HEK293 (cell line): ENCODE data around the gene SRBD1.

Source experiments
- CTCF ChIA-PET: fragments of 350-600 bp; formaldehyde crosslinking; extraction: SDS; loops from one replicate; lab custom pipeline; 2021; ENCODE audit warnings: antibody characterized with exemption; lab: Yijun Ruan, JAX
- POLR2A ChIA-PET: fragments of 300-600 bp; formaldehyde crosslinking; extraction: SDS; loops from one replicate; lab custom pipeline; 2020; ENCODE audit warnings: antibody characterized with exemption, inconsistent platforms; lab: Yijun Ruan, JAX
- H3K27ac ChIP-seq: fragments of 200-500 bp; sonication (Bioruptor generic); 2 replicates; pipeline ENCODE4 v1.5.1; 2014; ENCODE audit warnings: low read depth, low read length, control low read depth, inconsistent platforms; ENCODE audit errors: extremely low read depth
- H3K36me3 ChIP-seq, 2 experiments: fragments of 200-500 bp in 1 of 2; sonication (Bioruptor generic) in 1 of 2; 1 replicate in 1 of 2; 2 replicates in 1 of 2; pipeline ENCODE4 v1.5.1; 2014 to 2017; ENCODE audit warnings: inconsistent platforms in 2 of 2, low read length in 2 of 2; ENCODE audit not compliant: control insufficient read depth in 2 of 2, insufficient read depth in 1 of 2
- H3K4me1 ChIP-seq: fragments of 200-500 bp; sonication (Bioruptor generic); 2 replicates; pipeline ENCODE4 v1.5.1; 2014; ENCODE audit warnings: mild to moderate bottlenecking, low read length, inconsistent platforms; ENCODE audit not compliant: control insufficient read depth, insufficient read depth
- H3K4me3 ChIP-seq: 2 replicates; pipeline ENCODE4 v1.5.1; 2011; ENCODE audit warnings: low read depth, mild to moderate bottlenecking, control low read depth, low read length, moderate library complexity
- H3K9me3 ChIP-seq: fragments of 200-500 bp; sonication (Bioruptor generic); 2 replicates; pipeline ENCODE4 v1.5.1; 2014; ENCODE audit warnings: low read depth, low read length, inconsistent platforms; ENCODE audit not compliant: control insufficient read depth, insufficient read depth
- AEBP2 ChIP-seq: fragments of 450-650 bp; formaldehyde crosslinking; IDR thresholded peaks from 2 replicates; pipeline ENCODE4 v1.5.1; 2016; ENCODE audit warnings: missing biosample characterization, missing genetic modification characterization, borderline replicate concordance
- BCL6B ChIP-seq: fragments of 450-650 bp; formaldehyde crosslinking; IDR thresholded peaks from 2 replicates; pipeline ENCODE4 v1.5.1; 2017; ENCODE audit warnings: missing biosample characterization, missing genetic modification characterization
- HOXC10 ChIP-seq: sonication (generic); formaldehyde crosslinking; IDR thresholded peaks from 2 replicates; pipeline ENCODE4 v1.8.1; 2023; ENCODE audit warnings: mild to moderate bottlenecking, missing genetic modification reagents
- PATZ1 ChIP-seq: fragments of 450-650 bp; formaldehyde crosslinking; IDR thresholded peaks from 2 replicates; pipeline ENCODE4 v1.5.1; 2016; ENCODE audit warnings: missing biosample characterization, missing genetic modification characterization
- PRDM6 ChIP-seq: fragments of 450-650 bp; formaldehyde crosslinking; IDR thresholded peaks from 2 replicates; pipeline ENCODE4 v1.5.1; 2017; ENCODE audit warnings: missing biosample characterization, missing genetic modification characterization
- SP7 ChIP-seq: fragments of 450-650 bp; formaldehyde crosslinking; IDR thresholded peaks from 2 replicates; pipeline ENCODE4 v1.5.1; 2016; ENCODE audit warnings: missing biosample characterization, missing genetic modification characterization
- ZBTB11 ChIP-seq: fragments of 450-650 bp; formaldehyde crosslinking; conservative IDR thresholded peaks from 2 replicates; pipeline ENCODE4 v1.5.1; 2016; ENCODE audit warnings: low read depth, missing biosample characterization, missing genetic modification characterization
- ZFP37 ChIP-seq: fragments of 450-650 bp; formaldehyde crosslinking; IDR thresholded peaks from 2 replicates; pipeline ENCODE4 v1.5.1; 2016; ENCODE audit warnings: missing biosample characterization, missing genetic modification characterization
- ZNF112 ChIP-seq: fragments of 450-650 bp; formaldehyde crosslinking; IDR thresholded peaks from 2 replicates; pipeline ENCODE4 v1.5.0; 2017; ENCODE audit warnings: missing biosample characterization, missing genetic modification characterization
- ZNF292 ChIP-seq: fragments of 450-650 bp; formaldehyde crosslinking; IDR thresholded peaks from 2 replicates; pipeline ENCODE4 v1.5.1; 2016; ENCODE audit warnings: low read depth, missing biosample characterization, missing genetic modification characterization, borderline replicate concordance
- ZNF449 ChIP-seq: fragments of 450-650 bp; formaldehyde crosslinking; IDR thresholded peaks from 2 replicates; pipeline ENCODE4 v1.5.1; 2017; ENCODE audit warnings: missing biosample characterization, mild to moderate bottlenecking, missing genetic modification characterization, moderate library complexity
- ZNF488 ChIP-seq: fragments of 450-650 bp; formaldehyde crosslinking; IDR thresholded peaks from 2 replicates; pipeline ENCODE4 v1.5.1; 2016; ENCODE audit warnings: missing biosample characterization, missing genetic modification characterization
- ZNF585B ChIP-seq: fragments of 450-650 bp; formaldehyde crosslinking; IDR thresholded peaks from 2 replicates; pipeline ENCODE4 v1.5.1; 2016; ENCODE audit warnings: missing biosample characterization, missing genetic modification characterization
- ZNF658 ChIP-seq: fragments of 450-650 bp; formaldehyde crosslinking; IDR thresholded peaks from 2 replicates; pipeline ENCODE4; 2016; ENCODE audit warnings: missing biosample characterization, missing genetic modification characterization
- ZNF692 ChIP-seq: fragments of 450-650 bp; formaldehyde crosslinking; IDR thresholded peaks from 2 replicates; pipeline ENCODE4 v1.5.1; 2016; ENCODE audit warnings: missing biosample characterization, missing genetic modification characterization
- ZNF747 ChIP-seq: fragments of 450-650 bp; formaldehyde crosslinking; IDR thresholded peaks from 2 replicates; pipeline ENCODE4 v1.5.1; 2016; ENCODE audit warnings: missing biosample characterization, missing genetic modification characterization
- ZSCAN18 ChIP-seq: fragments of 450-650 bp; formaldehyde crosslinking; IDR thresholded peaks from 2 replicates; pipeline ENCODE4 v1.5.1; 2016; ENCODE audit warnings: missing biosample characterization, missing genetic modification characterization

SRBD1 gene

GRCh38 chr2:45446016-45446415 lies 165.1 kb downstream of the SRBD1 start:
- no peaks in the 10 kb centered on the region for H3K9me3 ChIP-seq
- ChIA-PET CTCF (no interaction called here), POLR2A (no interaction called here)
- no peaks in the 10 kb centered on the region for H3K36me3 ChIP-seq
- no peak overlapping the region for H3K27ac ChIP-seq
- TF ChIP-seq SP7 (tag by site-specific recombination) (no peak), ZNF292 (no peak), HOXC10 (CRISPR knock-in tag) (no peak), BCL6B (tag by site-specific recombination) (no peak), AEBP2 (tag by site-specific recombination) (no peak), ZNF692 (tag by site-specific recombination) (no peak), ZNF747 (no peak), ZNF449 (tag by site-specific recombination) (no peak), ZNF488 (tag by site-specific recombination) (no peak), ZNF112 (tag by site-specific recombination) (no peak), ZNF585B (tag by site-specific recombination) (no peak)
- no peak overlapping the region for H3K4me3 ChIP-seq
- no peaks in the 10 kb centered on the region for H3K4me1 ChIP-seq

- H3K4me1 ChIP-seq, result no peaks in the 10 kb centered on the region
- no peaks in the 10 kb centered on the region for H3K36me3 ChIP-seq
- no peak overlapping the region for H3K27ac ChIP-seq
- H3K9me3 ChIP-seq, result no peaks in the 10 kb centered on the region
- ChIA-PET POLR2A (no interaction called here), CTCF (interaction anchor here (1.1 kb wide), 1 partner anchor 49 kb away, joined by 5 read pairs; no protein-coding TSS in a partner anchor)
- H3K4me3 ChIP-seq, result no peak overlapping the region
- no peak for TF ChIP-seq PRDM6 (tag by site-specific recombination)
- no peak for TF ChIP-seq ZSCAN18 (tag by site-specific recombination)
- TF ChIP-seq ZNF658 (tag by site-specific recombination), result no peak
- TF ChIP-seq ZBTB11 (tag by site-specific recombination), result no peak
- TF ChIP-seq PATZ1 (tag by site-specific recombination), result no peak
- TF ChIP-seq ZFP37 (tag by site-specific recombination), result no peak
Measured at GRCh38 chr2:45445037-45445436, 166.0 kb downstream of the SRBD1 start.
